HCT116 (cell line): Measurements from ENCODE around the gene RAB26.

Experiments
- EGR1 ChIP-seq: IDR thresholded peaks from 2 replicates; pipeline ENCODE4 v1.6.1; 2012; ENCODE audit warnings: low read depth
- EZH2 ChIP-seq: fragments of 200-600 bp; sonication (generic); IDR thresholded peaks from 2 replicates; pipeline ENCODE4 v1.6.1; 2017; ENCODE audit warnings: antibody characterized with exemption, mixed run types
- EZH2phosphoT487 ChIP-seq: fragments of 200-600 bp; IDR thresholded peaks from 2 replicates; pipeline ENCODE4 v1.6.1; 2018; ENCODE audit warnings: antibody characterized with exemption, borderline replicate concordance
- POLR2A ChIP-seq: IDR thresholded peaks from 2 replicates; pipeline ENCODE4 v1.7.0; 2011; ENCODE audit warnings: borderline replicate concordance; ENCODE audit not compliant: insufficient read depth, insufficient read length; ENCODE audit errors: extremely low read depth
- RAD21 ChIP-seq: IDR thresholded peaks from 2 replicates; pipeline ENCODE4 v1.6.1; 2012; ENCODE audit warnings: low read depth, mild to moderate bottlenecking
- REST ChIP-seq: IDR thresholded peaks from 2 replicates; pipeline ENCODE4 v1.6.1; 2012; ENCODE audit warnings: low read depth
- SRF ChIP-seq: IDR thresholded peaks from 2 replicates; pipeline ENCODE4 v1.6.1; 2012; ENCODE audit warnings: low read depth
- YY1 ChIP-seq: IDR thresholded peaks from 2 replicates; pipeline ENCODE4 v1.6.1; 2011; ENCODE audit warnings: low read length, low read depth, moderate library complexity, mild to moderate bottlenecking; ENCODE audit not compliant: insufficient replicate concordance; ENCODE audit errors: extremely low read depth
- ZBTB33 ChIP-seq: IDR thresholded peaks from 2 replicates; pipeline ENCODE4 v1.6.1; 2011; ENCODE audit warnings: mild to moderate bottlenecking, low read length, moderate library complexity; ENCODE audit not compliant: insufficient replicate concordance; ENCODE audit errors: extremely low read depth
- ZNF274 ChIP-seq: fragments of 200-500 bp; sonication (Bioruptor generic); IDR thresholded peaks from 2 replicates; pipeline ENCODE4 v1.6.1; 2014; ENCODE audit warnings: mild to moderate bottlenecking, low read depth, low read length, inconsistent platforms
- TF ChIP-seq, protein P1 (sequence below), 3 experiments: fragments of 200-600 bp in 1 of 3; sonication (generic) in 1 of 3; IDR thresholded peaks in 2 of 3; conservative IDR thresholded peaks in 1 of 3; 2 replicates each; pipeline ENCODE4 v1.5.1; 2012 to 2017; ENCODE audit warnings: low read depth in 2 of 3, low read length in 2 of 3, antibody characterized with exemption in 1 of 3, borderline replicate concordance in 1 of 3, control low read depth in 1 of 3, mild to moderate bottlenecking in 1 of 3, mixed read lengths in 1 of 3, mixed run types in 1 of 3, moderate library complexity in 1 of 3; ENCODE audit not compliant: insufficient read depth in 1 of 3

DNA sequence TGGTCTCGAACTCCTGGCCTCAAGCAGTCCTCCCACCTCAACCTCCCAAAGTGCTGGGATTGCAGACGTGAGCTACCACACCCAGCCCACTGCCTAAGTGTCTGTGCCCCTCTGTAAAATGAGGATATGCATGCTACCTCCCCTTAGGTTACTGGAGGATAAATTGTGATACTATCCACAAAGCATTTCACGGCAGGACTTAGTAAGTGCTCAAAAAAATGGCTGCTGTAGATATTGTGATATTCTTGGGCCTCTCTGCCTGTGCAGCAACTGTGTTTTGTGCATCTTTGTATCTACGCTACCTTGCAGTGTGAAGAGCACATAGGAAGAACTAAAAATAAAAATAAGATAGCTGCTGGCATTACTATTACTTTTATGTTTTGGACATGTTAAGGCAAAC lies 49.9 kb downstream of the RAB26 start:
- TF ChIP-seq, protein P1, sequence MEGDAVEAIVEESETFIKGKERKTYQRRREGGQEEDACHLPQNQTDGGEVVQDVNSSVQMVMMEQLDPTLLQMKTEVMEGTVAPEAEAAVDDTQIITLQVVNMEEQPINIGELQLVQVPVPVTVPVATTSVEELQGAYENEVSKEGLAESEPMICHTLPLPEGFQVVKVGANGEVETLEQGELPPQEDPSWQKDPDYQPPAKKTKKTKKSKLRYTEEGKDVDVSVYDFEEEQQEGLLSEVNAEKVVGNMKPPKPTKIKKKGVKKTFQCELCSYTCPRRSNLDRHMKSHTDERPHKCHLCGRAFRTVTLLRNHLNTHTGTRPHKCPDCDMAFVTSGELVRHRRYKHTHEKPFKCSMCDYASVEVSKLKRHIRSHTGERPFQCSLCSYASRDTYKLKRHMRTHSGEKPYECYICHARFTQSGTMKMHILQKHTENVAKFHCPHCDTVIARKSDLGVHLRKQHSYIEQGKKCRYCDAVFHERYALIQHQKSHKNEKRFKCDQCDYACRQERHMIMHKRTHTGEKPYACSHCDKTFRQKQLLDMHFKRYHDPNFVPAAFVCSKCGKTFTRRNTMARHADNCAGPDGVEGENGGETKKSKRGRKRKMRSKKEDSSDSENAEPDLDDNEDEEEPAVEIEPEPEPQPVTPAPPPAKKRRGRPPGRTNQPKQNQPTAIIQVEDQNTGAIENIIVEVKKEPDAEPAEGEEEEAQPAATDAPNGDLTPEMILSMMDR (IDR thresholded peaks at IDR 0.05 in 2 of 3, conservative IDR thresholded peaks at IDR 0.05 in 1 of 3; ENCODE audit: borderline replicate concordance in 1 of 3, insufficient read depth in 1 of 3, low read depth in 2 of 3, low read length in 2 of 3) = no peak
- TF ChIP-seq RAD21 = no peak
- no peak for TF ChIP-seq POLR2A
- TF ChIP-seq YY1 = no peak
- no peak for TF ChIP-seq EGR1
- no peak for TF ChIP-seq REST
- TF ChIP-seq SRF = no peak
- no peak for TF ChIP-seq EZH2phosphoT487
- TF ChIP-seq EZH2 = no peak
- no peak for TF ChIP-seq ZBTB33
- TF ChIP-seq ZNF274 = no peak
